Stimulated activated CD4-positive, alpha-beta T cell treated with anti-CD3 and anti-CD28 coated beads, Interleukin-15, amount 100 ng/mL, for 48 hours (primary cell): ENCODE measurements around the gene FABP3.

Source experiments
- DNase-seq, 2 donors: peaks; one replicate each; pipeline ENCODE4 v3.0.0-alpha.2; 2020; ENCODE audit warnings: low read depth in 2 of 2

The FABP3 gene

GRCh38 chr1:31315902-31316301 is 57.0 kb downstream of the FABP3 start:
- no peak for DNase-seq
